Body of pancreas (tissue), 4 donors: ENCODE results near the gene DOC2A. TPM values are rescaled to one million over a fixed set of nuclear protein-coding genes. Genes with fewer than 3 reads are reported as not detected.

Experiments
- ATAC-seq: fragments of 150-250 bp; one replicate; pipeline ENCODE4 v1.9.1; 2016
- DNase-seq, 4 donors: peaks; one replicate each; pipeline ENCODE4 v3.0.0-alpha.2; 2019
- H3K27ac ChIP-seq, 4 donors: fragments of 200-600 bp; sonication (generic); 1 replicate in 3 of 4; 2 replicates in 1 of 4; pipeline versions ENCODE4 v1.5.1 to v1.6.1; 2016 to 2019; ENCODE audit warnings: mild to moderate bottlenecking in 1 of 4, mixed read lengths in 1 of 4, moderate library complexity in 1 of 4
- H3K27me3 ChIP-seq, 2 donors: fragments of 200-600 bp; sonication (generic); one replicate each; pipeline ENCODE4 v1.6.0; 2016; ENCODE audit warnings: mild to moderate bottlenecking in 1 of 2
- H3K36me3 ChIP-seq, 2 donors: fragments of 200-600 bp; sonication (generic); replicated peaks in 1 of 2; 2 replicates each; pipeline ENCODE4 v1.5.1; 2016; ENCODE audit warnings: low read depth in 2 of 2; ENCODE audit not compliant: insufficient read depth in 1 of 2
- H3K4me1 ChIP-seq: fragments of 200-600 bp; sonication (generic); one replicate; pipeline ENCODE4 v1.6.0; 2016
- H3K4me3 ChIP-seq, 2 donors: fragments of 200-600 bp; sonication (generic); 1 replicate in 1 of 2; 2 replicates in 1 of 2; pipeline ENCODE4 v1.5.1; 2016 to 2019
- H3K9me3 ChIP-seq, 3 donors: fragments of 200-600 bp; sonication (generic); 1 replicate in 2 of 3; 2 replicates in 1 of 3; pipeline ENCODE4 v1.5.1; 2016
- CTCF ChIP-seq, 7 experiments: fragments of 450-650 bp in 4 of 7; fragments of 200-600 bp in 3 of 7; sonication (generic) in 3 of 7; IDR thresholded peaks; one replicate each; pipeline ENCODE4 v1.5.1; 2016 to 2019; ENCODE audit warnings: antibody characterized with exemption in 7 of 7
- POLR2A ChIP-seq, 3 donors: fragments of 450-650 bp; IDR thresholded peaks; one replicate each; pipeline ENCODE4 v1.6.1; 2016; ENCODE audit warnings: antibody characterized with exemption in 3 of 3, mild to moderate bottlenecking in 2 of 3
- WGBS, 2 donors: methylation state at CpG; one replicate each; pipeline ENCODE4 v1.1.5; 2017; 5-methylcytosine and 5-hydroxymethylcytosine counted together
- intact Hi-C: fragments of 100-400 bp; cut with DNase I; formaldehyde crosslinking; loops from one replicate; pipeline ENCODE4 v1.15.1; 2023
- total RNA-seq, 2 donors: library from RNA; depleted of rRNA; stranded (reverse); fragments of >200 nt; gene quantifications; one replicate each; pipeline ENCODE4 v1.1.0, GENCODE V29; 2016

DOC2A gene
- total RNA-seq, 2 donors from 2014 or later, result 0.78 TPM; not detected in 1

DNA sequence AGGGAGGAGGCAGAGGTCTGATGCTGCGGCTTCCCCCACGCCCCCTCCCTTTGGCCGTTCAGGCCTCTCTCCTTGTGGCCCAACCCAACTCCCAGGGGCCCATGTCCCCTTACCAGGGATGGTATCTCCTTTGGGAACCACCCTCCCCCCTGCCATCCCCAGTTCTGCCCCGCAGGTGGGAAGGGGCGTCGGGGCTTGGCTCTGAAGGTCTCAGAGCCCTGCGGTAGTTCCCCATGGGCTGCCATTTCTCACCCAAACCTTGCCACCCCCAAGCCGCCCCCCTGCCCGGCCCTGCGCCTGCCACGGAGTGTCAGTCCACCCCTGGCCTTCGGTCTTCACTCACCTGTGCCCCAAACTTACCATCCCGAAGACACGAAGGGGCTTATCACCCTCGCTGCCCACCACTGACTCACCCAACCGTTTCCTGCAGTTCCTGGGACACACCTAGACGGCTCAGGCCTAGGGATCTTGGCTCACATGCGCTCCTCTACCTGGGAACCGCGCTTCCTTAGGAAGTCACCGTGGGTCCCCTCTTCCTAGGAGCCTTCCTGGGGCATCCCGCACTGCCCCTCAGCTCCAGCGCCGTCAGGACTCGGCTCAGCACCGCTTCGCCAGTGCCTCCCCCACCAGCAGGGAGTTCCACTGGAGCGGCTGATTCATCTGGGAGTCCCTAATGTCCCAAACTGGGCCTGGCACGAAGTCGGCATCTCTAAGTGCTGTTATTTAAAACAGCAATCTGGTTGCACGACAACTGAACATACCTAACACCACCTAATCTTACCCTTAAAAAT is 1.1 kb upstream of the DOC2A start:
- intact Hi-C loops, result no loop called here
- no peaks in the 10 kb centered on the region for H3K36me3 ChIP-seq
- H3K4me1 ChIP-seq, result peaks cover 19% of the 10 kb centered on the region
- no peak overlapping the region for H3K4me3 ChIP-seq
- H3K27ac ChIP-seq, result no peak overlapping the region
- peaks cover 3 to 20% of the 10 kb centered on the region in 2 donors for H3K27me3 ChIP-seq
- no peaks in the 10 kb centered on the region for H3K9me3 ChIP-seq
- peak in 1 of 4 donors; percentile 10 for DNase-seq
- no peak for TF ChIP-seq POLR2A (IDR thresholded peaks at IDR 0.05)
- TF ChIP-seq CTCF (IDR thresholded peaks at IDR 0.05), result no peak
- WGBS, 2 donors, result 28 to 33% methylated on average over 27 to 31 of the region's 31 CpGs
- ATAC-seq, result no peak

- no peak for DNase-seq
- Histone ChIP-seq H3K4me1 (peaks cover 29% of the 10 kb centered on the region), H3K36me3 (no peaks in the 10 kb centered on the region), H3K27ac (no peak overlapping the region), H3K27me3 (peaks cover 3 to 20% of the 10 kb centered on the region in 2 donors), H3K4me3 (peak overlapping the region in 1 of 2 donors; percentile 17), H3K9me3 (no peaks in the 10 kb centered on the region)
- no peak for ATAC-seq
- WGBS, 2 donors, result 9 to 11% methylated on average over 15 to 19 of the region's 34 CpGs
- no peak for TF ChIP-seq CTCF (IDR thresholded peaks at IDR 0.05)
- TF ChIP-seq POLR2A (IDR thresholded peaks at IDR 0.05), result no peak
- intact Hi-C loops, result loop anchor here (10.0 kb wide), 2 partner anchors 105 to 305 kb away; partner anchors contain the start of gene ASPHD1
Observed at GRCh38 chr16:30009990-30010843, 610 bp downstream of the DOC2A start.

DNA sequence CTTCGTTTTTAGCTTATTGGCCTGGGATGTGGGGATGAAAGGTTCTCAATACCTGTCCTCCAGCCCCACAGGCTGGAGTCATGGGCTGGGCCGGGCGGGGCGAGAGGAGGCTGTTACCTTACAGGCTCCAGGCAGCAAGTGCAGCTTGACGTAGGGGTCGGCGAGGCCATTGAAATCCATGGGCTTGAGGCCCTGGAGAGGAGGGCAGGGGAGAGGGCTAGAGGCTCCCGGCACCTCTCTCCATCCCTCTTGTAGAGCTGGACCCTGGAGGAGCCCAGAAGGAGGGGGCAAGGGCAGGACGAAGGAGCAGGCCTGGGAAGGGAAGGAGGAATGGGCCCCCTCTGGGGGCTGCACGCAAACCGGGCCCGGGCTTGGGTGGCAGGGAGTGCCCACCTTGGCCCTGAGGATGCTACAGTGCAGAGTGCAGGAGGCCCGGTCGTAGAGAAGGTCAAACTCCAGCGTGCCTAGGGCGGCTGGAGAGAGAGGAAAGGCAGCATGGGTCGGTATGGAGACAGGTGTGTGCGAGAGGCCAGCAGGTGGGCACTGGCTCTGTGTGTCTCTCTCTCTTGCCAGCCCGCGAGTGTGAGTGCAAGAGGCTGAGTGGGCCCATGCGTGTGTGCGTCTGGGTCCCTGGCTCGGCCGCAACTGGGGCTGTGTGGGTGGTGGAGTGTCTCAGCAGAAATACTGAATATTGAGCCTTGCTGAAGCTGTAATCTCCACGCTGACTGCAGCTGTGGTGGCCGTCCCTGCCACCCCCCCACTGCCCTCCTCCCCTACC is 1.6 kb downstream of the DOC2A start:
- no peak for TF ChIP-seq CTCF (IDR thresholded peaks at IDR 0.05)
- no peak for TF ChIP-seq POLR2A (IDR thresholded peaks at IDR 0.05)
- ATAC-seq, result no peak
- 43 to 47% methylated on average over 19 to 26 of the region's 26 CpGs for WGBS, 2 donors
- H3K4me3 ChIP-seq, result no peak overlapping the region
- no peaks in the 10 kb centered on the region for H3K9me3 ChIP-seq
- no peaks in the 10 kb centered on the region for H3K36me3 ChIP-seq
- H3K4me1 ChIP-seq, result peaks cover 29% of the 10 kb centered on the region
- no peak overlapping the region for H3K27ac ChIP-seq
- intact Hi-C loops, result loop anchor here (10.0 kb wide), 2 partner anchors 104 to 304 kb away; partner anchors contain the start of gene ASPHD1
- no peak for DNase-seq
- H3K27me3 ChIP-seq, result peaks cover 3 to 20% of the 10 kb centered on the region in 2 donors

DNA sequence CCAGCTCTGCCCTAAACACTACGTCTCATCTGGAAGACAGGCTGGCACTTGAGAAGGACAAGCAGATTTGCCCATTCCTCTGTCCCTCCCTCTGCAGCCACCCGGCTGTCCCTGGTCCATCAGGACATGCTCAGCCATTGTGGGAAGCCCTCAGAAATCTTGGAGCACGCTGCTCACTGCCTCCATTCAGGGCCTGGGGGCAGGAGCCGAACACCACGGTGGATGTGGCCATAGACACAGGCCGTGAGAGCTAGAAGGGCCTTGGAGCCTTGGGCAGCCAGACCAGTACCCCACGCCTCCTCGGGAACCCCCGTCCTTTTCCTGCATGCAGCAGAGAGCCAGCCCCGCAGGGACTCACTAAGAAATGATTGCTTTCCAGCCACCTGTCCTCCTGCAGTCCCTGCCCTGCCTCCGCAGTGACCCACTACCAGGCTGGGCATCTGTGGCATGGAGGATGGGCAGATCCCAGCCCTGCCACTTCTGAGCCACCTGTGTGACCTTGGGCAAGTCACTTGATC is 3.4 kb downstream of the DOC2A start:
- 39 to 44% methylated on average over 5 to 11 of the region's 11 CpGs for whole genome bisulfite sequencing, 2 donors

More for the DNA sequence above, 3.4 kb downstream of the DOC2A start:
- Histone ChIP-seq H3K4me1 (peaks cover 29% of the 10 kb centered on the region), H3K9me3 (no peaks in the 10 kb centered on the region), H3K4me3 (no peak overlapping the region), H3K27ac (no peak overlapping the region), H3K36me3 (no peaks in the 10 kb centered on the region), H3K27me3 (peaks cover 3 to 20% of the 10 kb centered on the region in 2 donors)
- no peak for DNase-seq
- TF ChIP-seq POLR2A (IDR thresholded peaks at IDR 0.05) (no peak), CTCF (IDR thresholded peaks at IDR 0.05) (no peak)
- intact Hi-C loops, result loop anchor here (10.0 kb wide), 2 partner anchors 103 to 303 kb away; partner anchors contain the start of gene ASPHD1
- ATAC-seq, result no peak
